SK-N-MC (cell line): ENCODE data around the gene ADSL.

Experiments used
- EZH2 ChIP-seq: fragments of 200-600 bp; sonication (generic); IDR thresholded peaks from one replicate; pipeline ENCODE4 v1.6.1; 2017; ENCODE audit warnings: antibody characterized with exemption
- POLR2AphosphoS5 ChIP-seq: IDR thresholded peaks from 2 replicates; pipeline ENCODE4 v1.6.1; 2012; ENCODE audit warnings: mild to moderate bottlenecking, low read depth, low read length, borderline replicate concordance

DNA sequence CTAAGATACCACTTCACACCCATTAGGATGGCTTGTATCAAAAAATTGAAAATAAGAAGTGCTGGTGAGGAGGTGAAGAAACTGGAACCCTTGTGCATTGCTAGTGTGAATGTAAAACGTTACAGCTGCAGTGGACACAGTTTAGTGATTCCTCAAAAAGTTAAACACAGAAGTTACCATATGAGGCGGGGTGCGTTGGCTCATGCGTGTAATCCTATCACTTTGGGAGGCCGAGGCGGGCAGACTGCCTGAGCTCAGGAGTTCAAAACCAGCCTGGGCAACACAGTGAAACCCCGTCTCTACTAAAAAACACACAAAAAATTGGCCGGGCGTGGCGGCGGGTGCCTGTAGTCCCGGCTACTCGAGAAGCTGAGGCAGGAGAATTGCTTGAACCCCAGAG lies 67.6 kb downstream of the ADSL start:
- TF ChIP-seq POLR2AphosphoS5 (no peak), EZH2 (no peak)
